GM12892 (cell line): ENCODE results near the gene MSH4.

Experiments
- POLR2A ChIP-seq: IDR thresholded peaks from 2 replicates; pipeline ENCODE4 v1.6.1; 2011; ENCODE audit warnings: low read depth, low read length, control low read depth
- POLR2AphosphoS5 ChIP-seq: IDR thresholded peaks from 2 replicates; pipeline ENCODE4 v1.6.1; 2011; ENCODE audit warnings: low read depth, low read length, control low read depth

GRCh38 chr1:75794382-75794781 lies 2.3 kb upstream of the MSH4 start:
- no peak for TF ChIP-seq POLR2AphosphoS5
- no peak for TF ChIP-seq POLR2A
